HUES64 (cell line): Measurements from ENCODE around the gene ZBED1.

Experiments
- H3K27ac ChIP-seq: 2 replicates; pipeline ENCODE4 v1.7.0; 2013; ENCODE audit warnings: low read depth, low read length, inconsistent platforms
- H3K27me3 ChIP-seq: 2 replicates; pipeline ENCODE4 v1.6.1; 2013; ENCODE audit warnings: mild to moderate bottlenecking, low read length; ENCODE audit not compliant: insufficient read depth
- H3K36me3 ChIP-seq: 2 replicates; pipeline ENCODE4 v1.6.1; 2013; ENCODE audit warnings: mild to moderate bottlenecking, low read length; ENCODE audit not compliant: insufficient read depth
- H3K4me1 ChIP-seq: 2 replicates; pipeline ENCODE4 v1.6.1; 2013; ENCODE audit warnings: mild to moderate bottlenecking, low read length, moderate library complexity; ENCODE audit not compliant: insufficient read depth
- H3K4me3 ChIP-seq: 2 replicates; pipeline ENCODE4 v1.5.1; 2013; ENCODE audit warnings: mild to moderate bottlenecking, low read length, moderate library complexity
- H3K9ac ChIP-seq: 2 replicates; pipeline ENCODE4 v1.6.1; 2013; ENCODE audit warnings: mild to moderate bottlenecking, low read depth, low read length
- H3K9me3 ChIP-seq: 2 replicates; pipeline ENCODE4 v1.6.1; 2013; ENCODE audit warnings: low read depth, low read length; ENCODE audit not compliant: insufficient read depth
- WGBS: fragments of 150-250, 120-280 bp; methylation state at CpG from one replicate; pipeline ENCODE4 v1.1.7; 2013; ENCODE audit warnings: missing lambda C conversion rate; 5-methylcytosine and 5-hydroxymethylcytosine counted together

The ZBED1 gene

DNA sequence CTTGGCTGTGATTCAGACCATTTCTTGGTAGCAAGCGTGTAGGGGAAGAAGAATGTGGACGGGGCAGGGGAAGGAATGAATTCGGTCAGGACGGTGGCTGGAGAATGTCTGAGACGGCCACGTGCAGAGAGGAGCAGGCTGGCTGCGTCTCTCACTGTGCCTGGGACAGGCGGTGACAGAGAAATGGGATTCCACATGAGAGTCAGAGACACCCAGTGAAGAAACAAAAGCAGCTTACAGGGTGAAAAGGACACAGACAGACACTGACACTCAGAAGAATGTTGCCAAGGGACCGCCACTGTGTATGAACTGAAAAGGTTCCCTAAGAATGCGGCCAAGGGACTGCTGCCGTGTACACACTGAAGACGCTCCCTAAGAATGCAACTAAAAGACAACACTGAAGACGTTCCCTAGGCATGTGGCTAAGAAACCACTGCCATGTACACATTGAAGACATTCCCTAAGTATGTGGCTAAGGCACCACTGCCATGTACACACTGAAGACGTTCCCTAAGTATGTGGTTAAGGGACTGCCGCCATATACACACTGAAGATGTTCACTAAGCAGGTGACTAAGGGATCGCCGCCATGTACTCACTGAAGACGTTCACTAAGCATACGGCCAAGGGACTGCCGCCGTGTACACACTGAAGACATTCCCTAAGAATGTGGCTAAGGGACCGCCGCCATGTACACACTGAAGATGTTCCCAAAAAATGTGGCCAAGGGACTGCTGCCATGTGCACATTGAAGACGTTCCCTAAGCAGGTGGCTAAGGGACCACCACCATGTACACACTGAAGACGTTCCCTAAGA, 49.1 kb downstream of the ZBED1 start:
- no peaks in the 10 kb centered on the region for H3K9me3 ChIP-seq
- H3K4me1 ChIP-seq: peaks cover 15% of the 10 kb centered on the region; the same call in 1 of the 2 replicates
- WGBS: 65% methylated on average over 25 of the region's 25 CpGs
- H3K9ac ChIP-seq: no peak overlapping the region
- H3K27me3 ChIP-seq: no peaks in the 10 kb centered on the region
- H3K4me3 ChIP-seq: no peak overlapping the region
- no peaks in the 10 kb centered on the region for H3K36me3 ChIP-seq
- peak overlapping the region; percentile 34 for H3K27ac ChIP-seq

DNA sequence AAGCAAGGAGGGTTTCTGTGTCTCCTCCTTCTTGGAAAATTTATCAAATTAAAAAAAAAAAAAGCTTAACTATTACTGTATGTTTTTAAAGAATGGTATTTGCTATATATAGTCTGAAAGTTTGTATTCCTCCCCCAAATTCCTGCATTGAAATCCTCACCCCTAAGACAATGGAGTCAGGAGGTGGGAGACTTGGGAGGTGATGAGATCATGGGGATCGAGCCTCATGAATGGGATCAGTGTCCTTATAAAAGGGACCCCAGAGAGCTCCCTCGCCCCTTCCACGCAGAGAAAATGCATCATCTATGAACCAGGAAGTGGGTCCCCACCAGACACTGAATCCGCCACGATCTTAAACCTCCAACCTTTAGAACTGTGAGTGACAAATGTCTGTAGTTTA, 50.1 kb downstream of the ZBED1 start:
- Histone ChIP-seq H3K4me1 (peaks cover 15% of the 10 kb centered on the region; the same call in 1 of the 2 replicates), H3K27me3 (no peaks in the 10 kb centered on the region), H3K9me3 (no peaks in the 10 kb centered on the region), H3K36me3 (no peaks in the 10 kb centered on the region), H3K4me3 (no peak overlapping the region), H3K27ac (peak overlapping the region; percentile 34), H3K9ac (peak overlapping the region; percentile 4; the same call in 1 of the 2 replicates)
- 55% methylated on average over 5 of the region's 5 CpGs for WGBS

GRCh38 chrX:2449135-2449886, 51.5 kb downstream of the ZBED1 start:
- H3K4me1 ChIP-seq: peaks cover 15% of the 10 kb centered on the region; the same call in 1 of the 2 replicates
- no peaks in the 10 kb centered on the region for H3K9me3 ChIP-seq
- H3K9ac ChIP-seq: no peak overlapping the region
- WGBS: 92% methylated on average over 13 of the region's 13 CpGs
- H3K36me3 ChIP-seq: no peaks in the 10 kb centered on the region
- no peak overlapping the region for H3K4me3 ChIP-seq
- peak overlapping the region; percentile 34; the same call in 1 of the 2 replicates for H3K27ac ChIP-seq
- no peaks in the 10 kb centered on the region for H3K27me3 ChIP-seq

DNA sequence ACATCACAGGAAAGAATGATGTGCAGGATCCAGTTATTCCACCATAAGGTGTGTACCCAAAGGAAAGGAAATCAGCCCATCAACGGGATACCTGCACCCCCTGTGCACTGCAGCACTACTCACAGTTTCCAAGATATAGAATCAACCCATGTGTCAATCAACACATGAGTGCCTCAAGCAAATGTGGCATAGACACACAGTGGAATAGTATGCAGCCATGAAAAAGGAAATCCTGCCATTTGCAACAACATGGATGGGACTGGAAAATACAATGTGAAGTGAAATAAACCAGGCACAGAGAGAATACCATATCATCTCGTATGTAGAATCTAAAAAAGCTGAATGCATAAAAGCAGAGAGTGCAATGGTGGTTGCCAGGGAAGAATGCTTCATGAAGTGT, 53.3 kb downstream of the ZBED1 start:
- Histone ChIP-seq H3K9me3 (no peaks in the 10 kb centered on the region), H3K27ac (no peak overlapping the region), H3K36me3 (no peaks in the 10 kb centered on the region), H3K9ac (no peak overlapping the region), H3K27me3 (no peaks in the 10 kb centered on the region), H3K4me1 (peaks cover 15% of the 10 kb centered on the region; the same call in 1 of the 2 replicates), H3K4me3 (no peak overlapping the region)
- WGBS: 95% methylated on average over 1 of the region's 2 CpGs

- H3K27ac ChIP-seq: no peak overlapping the region
- no peaks in the 10 kb centered on the region for H3K9me3 ChIP-seq
- no peak overlapping the region for H3K4me3 ChIP-seq
- H3K36me3 ChIP-seq: no peaks in the 10 kb centered on the region
- WGBS: 96% methylated on average over 14 of the region's 14 CpGs
- H3K9ac ChIP-seq: no peak overlapping the region
- H3K27me3 ChIP-seq: no peaks in the 10 kb centered on the region
- H3K4me1 ChIP-seq: peaks cover 15% of the 10 kb centered on the region; the same call in 1 of the 2 replicates
Measured at GRCh38 chrX:2446815-2447214, 54.0 kb downstream of the ZBED1 start.

DNA sequence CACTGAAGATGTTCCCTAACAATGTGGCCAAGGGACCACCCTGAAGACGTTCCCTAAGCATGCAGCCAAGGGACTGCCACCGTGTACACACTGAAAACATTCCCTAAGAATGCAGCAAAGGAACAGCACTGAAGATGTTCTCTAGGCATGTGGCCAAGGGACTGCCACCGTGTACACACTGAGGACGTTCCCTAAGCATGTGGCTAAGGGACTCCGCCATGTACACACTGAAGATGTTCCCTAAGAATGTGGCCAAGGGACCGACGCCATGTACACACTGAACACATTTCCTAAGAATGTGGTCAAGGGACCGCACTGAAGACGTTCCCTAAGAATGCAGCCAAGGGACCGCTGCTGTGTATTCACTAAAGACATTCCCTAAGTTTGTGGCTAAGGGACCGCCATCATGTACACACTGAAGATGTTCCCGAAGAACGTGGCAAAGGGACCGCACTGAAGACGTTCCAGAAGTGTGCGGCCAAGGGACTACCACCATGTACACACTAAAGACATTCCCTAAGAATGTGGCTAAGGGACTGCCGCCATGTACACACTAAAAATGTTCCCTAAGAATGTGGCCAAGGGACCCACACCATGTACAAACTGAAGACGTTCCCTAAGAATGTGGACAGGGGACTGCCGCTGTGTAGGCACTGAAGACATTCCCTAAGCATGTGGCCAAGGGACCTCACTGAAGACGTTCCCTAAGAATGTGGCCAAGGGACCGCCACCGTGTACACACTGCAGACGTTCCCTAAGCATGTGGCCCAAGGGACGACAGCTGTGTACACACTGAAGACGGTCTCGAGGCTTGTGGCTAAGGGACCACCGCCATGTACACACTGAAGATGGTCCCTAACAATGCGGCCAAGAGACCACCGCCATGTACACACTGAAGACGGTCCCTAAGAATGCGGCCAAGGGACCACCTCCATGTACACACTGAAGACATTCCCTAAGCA, 54.8 kb downstream of the ZBED1 start:
- Histone ChIP-seq H3K27me3 (no peaks in the 10 kb centered on the region), H3K27ac (no peak overlapping the region), H3K9me3 (peaks cover 3% of the 10 kb centered on the region; the same call in 1 of the 2 replicates), H3K4me1 (peaks cover 14% of the 10 kb centered on the region; the same call in 1 of the 2 replicates), H3K9ac (no peak overlapping the region), H3K36me3 (peaks cover 8% of the 10 kb centered on the region), H3K4me3 (no peak overlapping the region)
- 92% methylated on average over 31 of the region's 31 CpGs for WGBS

GRCh38 chrX:2442694-2443093, 58.1 kb downstream of the ZBED1 start:
- H3K27me3 ChIP-seq: no peaks in the 10 kb centered on the region
- peaks cover 23% of the 10 kb centered on the region for H3K36me3 ChIP-seq
- H3K9me3 ChIP-seq: peaks cover 17% of the 10 kb centered on the region
- H3K9ac ChIP-seq: no peak overlapping the region
- no peaks in the 10 kb centered on the region for H3K4me1 ChIP-seq
- no peak overlapping the region for H3K4me3 ChIP-seq
- no peak overlapping the region for H3K27ac ChIP-seq
- 93% methylated on average over 7 of the region's 7 CpGs for WGBS

DNA sequence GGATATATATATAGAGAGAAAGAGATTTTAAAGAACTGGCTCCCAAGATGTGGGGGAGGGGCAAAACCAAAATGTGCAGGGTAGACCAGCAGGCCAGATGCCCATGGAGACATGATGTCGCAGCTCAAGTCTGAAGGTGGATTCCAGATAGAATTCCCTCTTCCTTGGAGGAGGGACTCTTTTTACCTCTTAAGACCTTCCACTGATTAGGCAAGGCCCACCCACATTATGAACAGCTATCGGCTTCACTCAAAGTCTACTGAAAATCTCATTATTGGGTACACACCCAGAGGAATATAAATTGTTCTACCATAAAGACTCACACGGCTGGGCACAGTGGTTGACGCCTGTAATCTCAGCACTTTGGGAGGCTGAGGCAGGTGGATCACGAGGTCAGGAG, 59.3 kb downstream of the ZBED1 start:
- H3K9me3 ChIP-seq: peaks cover 17% of the 10 kb centered on the region
- H3K4me1 ChIP-seq: no peaks in the 10 kb centered on the region
- no peak overlapping the region for H3K4me3 ChIP-seq
- H3K27me3 ChIP-seq: no peaks in the 10 kb centered on the region
- H3K27ac ChIP-seq: no peak overlapping the region
- WGBS: 97% methylated on average over 5 of the region's 5 CpGs
- H3K9ac ChIP-seq: no peak overlapping the region
- H3K36me3 ChIP-seq: peaks cover 23% of the 10 kb centered on the region

- Histone ChIP-seq H3K27me3 (no peaks in the 10 kb centered on the region), H3K4me3 (no peak overlapping the region), H3K27ac (no peak overlapping the region), H3K36me3 (peaks cover 23% of the 10 kb centered on the region), H3K4me1 (no peaks in the 10 kb centered on the region), H3K9ac (no peak overlapping the region), H3K9me3 (peaks cover 17% of the 10 kb centered on the region)
- 95% methylated on average over 8 of the region's 8 CpGs for WGBS
Measured at GRCh38 chrX:2439613-2440012, 61.2 kb downstream of the ZBED1 start.
